ENCODE measurements around the gene DCHS2.

Gene DCHS2

DNA sequence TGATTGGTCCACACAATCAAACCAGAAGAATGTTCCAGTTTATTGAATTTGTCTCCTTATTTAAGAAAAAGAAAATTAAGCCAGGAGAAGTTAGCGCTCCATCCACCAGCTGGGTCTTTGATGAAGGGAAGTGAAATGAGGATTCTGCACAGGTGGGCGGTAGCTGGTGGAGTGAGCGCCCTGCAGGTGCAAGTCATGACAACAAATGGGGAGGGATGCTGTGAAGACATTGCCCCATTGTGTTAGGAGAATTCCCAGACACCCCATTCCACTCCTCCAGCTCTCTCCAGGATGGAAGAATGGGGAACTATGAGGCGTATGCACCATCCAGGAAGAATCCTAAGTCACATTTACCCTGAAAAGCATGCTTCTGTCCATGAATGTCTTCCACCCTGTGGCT is 35.7 kb upstream of the DCHS2 start:
- H3K27me3 ChIP-seq, result peaks cover 0 to 6% of the 10 kb centered on the region in 2 donors
- intact Hi-C loops (cut with DNase I; ENCODE audit: low total_unique reads), result no loop called here
- H3K27ac ChIP-seq, result no peak overlapping the region
- no peak for DNase-seq
- no peaks in the 10 kb centered on the region for H3K9me3 ChIP-seq
- no peaks in the 10 kb centered on the region for H3K36me3 ChIP-seq
- no peak overlapping the region for H3K4me3 ChIP-seq
- no peaks in the 10 kb centered on the region for H3K4me1 ChIP-seq
- TF ChIP-seq, protein P1, sequence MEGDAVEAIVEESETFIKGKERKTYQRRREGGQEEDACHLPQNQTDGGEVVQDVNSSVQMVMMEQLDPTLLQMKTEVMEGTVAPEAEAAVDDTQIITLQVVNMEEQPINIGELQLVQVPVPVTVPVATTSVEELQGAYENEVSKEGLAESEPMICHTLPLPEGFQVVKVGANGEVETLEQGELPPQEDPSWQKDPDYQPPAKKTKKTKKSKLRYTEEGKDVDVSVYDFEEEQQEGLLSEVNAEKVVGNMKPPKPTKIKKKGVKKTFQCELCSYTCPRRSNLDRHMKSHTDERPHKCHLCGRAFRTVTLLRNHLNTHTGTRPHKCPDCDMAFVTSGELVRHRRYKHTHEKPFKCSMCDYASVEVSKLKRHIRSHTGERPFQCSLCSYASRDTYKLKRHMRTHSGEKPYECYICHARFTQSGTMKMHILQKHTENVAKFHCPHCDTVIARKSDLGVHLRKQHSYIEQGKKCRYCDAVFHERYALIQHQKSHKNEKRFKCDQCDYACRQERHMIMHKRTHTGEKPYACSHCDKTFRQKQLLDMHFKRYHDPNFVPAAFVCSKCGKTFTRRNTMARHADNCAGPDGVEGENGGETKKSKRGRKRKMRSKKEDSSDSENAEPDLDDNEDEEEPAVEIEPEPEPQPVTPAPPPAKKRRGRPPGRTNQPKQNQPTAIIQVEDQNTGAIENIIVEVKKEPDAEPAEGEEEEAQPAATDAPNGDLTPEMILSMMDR (IDR thresholded peaks at IDR 0.05), result no peak

DNA sequence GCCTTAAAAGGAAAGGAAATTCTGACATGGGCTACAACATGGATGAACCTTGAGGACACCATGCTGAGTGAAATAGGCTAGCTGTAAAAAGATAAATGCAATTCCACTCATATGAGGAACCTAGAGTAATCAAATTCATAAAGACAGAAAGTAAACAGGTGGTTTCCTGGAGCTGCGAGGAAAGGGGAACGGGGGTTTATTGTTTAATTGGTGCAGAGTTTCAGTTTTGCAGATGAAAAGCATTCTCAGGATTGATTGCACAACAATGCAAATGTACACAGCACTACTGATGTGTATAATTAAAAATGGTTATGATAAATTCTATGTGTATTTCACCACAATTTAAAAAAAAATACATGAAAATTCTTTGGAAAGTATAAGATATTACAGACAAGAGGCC is 34.6 kb upstream of the DCHS2 start:
- no peaks in the 10 kb centered on the region for H3K9me3 ChIP-seq
- no peaks in the 10 kb centered on the region for H3K36me3 ChIP-seq
- H3K27ac ChIP-seq, result no peak overlapping the region
- no peak for DNase-seq
- TF ChIP-seq, protein P1 (IDR thresholded peaks at IDR 0.05), result no peak
- peaks cover 0 to 6% of the 10 kb centered on the region in 2 donors for H3K27me3 ChIP-seq
- no peaks in the 10 kb centered on the region for H3K4me1 ChIP-seq
- H3K4me3 ChIP-seq, result no peak overlapping the region
- intact Hi-C loops (cut with DNase I; ENCODE audit: low total_unique reads), result no loop called here

DNA sequence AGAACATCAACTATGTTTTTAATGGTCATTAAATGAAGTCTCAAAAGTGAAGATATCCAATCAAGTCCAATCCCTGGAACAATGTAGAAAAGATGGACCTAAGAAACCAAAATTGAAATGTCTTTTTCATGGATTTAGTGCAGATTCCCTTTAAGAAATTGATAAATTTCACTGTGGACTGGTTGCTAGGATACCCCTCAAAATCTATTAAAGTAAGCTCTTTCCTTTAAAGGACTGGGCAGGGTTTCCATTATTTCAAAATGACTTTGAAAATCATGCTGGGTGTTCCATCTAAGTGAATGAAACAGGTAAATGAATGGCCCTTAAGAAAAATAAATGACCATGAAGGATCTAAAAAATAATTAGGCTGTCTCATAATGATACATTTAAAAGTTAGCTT is 30.0 kb upstream of the DCHS2 start:
- H3K27ac ChIP-seq, result no peak overlapping the region
- H3K36me3 ChIP-seq, result no peaks in the 10 kb centered on the region
- H3K4me3 ChIP-seq, result no peak overlapping the region
- no peak for DNase-seq
- intact Hi-C loops (cut with DNase I; ENCODE audit: low total_unique reads), result no loop called here
- H3K27me3 ChIP-seq, result peaks cover 0 to 6% of the 10 kb centered on the region in 2 donors
- no peaks in the 10 kb centered on the region for H3K4me1 ChIP-seq
- TF ChIP-seq, protein P1 (IDR thresholded peaks at IDR 0.05), result no peak
- H3K9me3 ChIP-seq, result no peaks in the 10 kb centered on the region

DNA sequence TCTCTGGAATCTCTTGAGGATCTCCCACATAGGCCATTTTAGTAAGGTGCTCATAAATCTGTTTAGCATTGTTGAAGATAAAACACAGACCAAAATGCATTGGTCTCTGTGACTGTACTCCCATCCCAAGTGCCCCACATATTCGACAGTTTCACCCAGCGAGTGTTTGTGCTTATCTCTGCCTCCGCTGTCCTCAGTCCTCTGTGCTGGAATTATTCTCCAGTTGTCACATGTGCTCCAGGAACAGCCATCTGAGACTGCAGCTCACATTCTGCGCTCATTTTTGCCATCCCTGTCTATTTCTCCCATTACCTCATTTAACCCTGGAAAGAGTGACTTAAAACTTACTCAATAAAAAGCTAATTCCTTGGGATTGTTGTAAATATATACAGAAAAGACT is 27.6 kb upstream of the DCHS2 start:
- intact Hi-C loops (cut with DNase I; ENCODE audit: low total_unique reads), result no loop called here

DNA sequence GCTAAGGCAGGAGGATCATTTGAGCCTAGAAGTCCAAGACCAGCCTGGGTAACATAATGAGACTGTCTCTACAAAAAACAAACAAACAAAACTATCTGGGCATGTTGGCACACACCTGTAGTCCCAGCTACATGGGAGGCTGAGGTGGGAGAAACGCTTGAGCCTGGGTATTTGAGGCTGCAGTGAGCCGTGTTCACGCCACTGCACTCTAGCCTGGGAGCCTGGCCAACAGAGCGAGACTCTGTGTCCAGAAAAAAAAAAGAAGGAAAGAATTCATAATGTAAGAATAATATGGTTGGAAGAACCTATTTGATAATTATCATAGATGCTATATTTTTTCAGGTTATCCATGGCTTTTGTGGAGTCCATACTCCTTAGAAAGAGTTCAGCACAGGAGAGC is 26.0 kb upstream of the DCHS2 start:
- H3K9me3 ChIP-seq, result no peaks in the 10 kb centered on the region
- no peaks in the 10 kb centered on the region for H3K36me3 ChIP-seq
- H3K4me1 ChIP-seq, result no peaks in the 10 kb centered on the region
- DNase-seq, result no peak
- H3K27ac ChIP-seq, result no peak overlapping the region
- intact Hi-C loops (cut with DNase I; ENCODE audit: low total_unique reads), result no loop called here
- no peaks in the 10 kb centered on the region for H3K27me3 ChIP-seq
- TF ChIP-seq, protein P1 (IDR thresholded peaks at IDR 0.05), result no peak
- H3K4me3 ChIP-seq, result no peak overlapping the region

More for the DNA sequence above, 27.6 kb upstream of the DCHS2 start:
- Histone ChIP-seq H3K4me3 (no peak overlapping the region), H3K9me3 (no peaks in the 10 kb centered on the region), H3K27ac (no peak overlapping the region), H3K4me1 (no peaks in the 10 kb centered on the region), H3K27me3 (peaks cover 0 to under 1% of the 10 kb centered on the region in 2 donors), H3K36me3 (no peaks in the 10 kb centered on the region)
- TF ChIP-seq, protein P1 (IDR thresholded peaks at IDR 0.05), result no peak
- DNase-seq, result no peak
